ENCODE measurements around the gene RNF130. TPM values are rescaled to one million over a fixed set of nuclear protein-coding genes. Genes with fewer than 3 reads are reported as not detected.

RNF130 gene
- polyA plus RNA-seq, 1 donor from 2014 or later: 48.7 TPM

- Histone ChIP-seq H3K9me3 (ENCODE audit: low read length) (no peaks in the 10 kb centered on the region), H3K36me3 (ENCODE audit: insufficient read depth, low read length) (no peaks in the 10 kb centered on the region), H3K4me2 (ENCODE audit: low read length) (no peak overlapping the region), H2AFZ (ENCODE audit: low read depth, low read length) (no peak overlapping the region), H3K9ac (ENCODE audit: low read length) (no peak overlapping the region), H3K4me3 (ENCODE audit: low read length) (no peak overlapping the region), H3K79me2 (replicated peaks; ENCODE audit: insufficient read depth, low read length) (no peaks in the 10 kb centered on the region), H3F3A (ENCODE audit: insufficient read depth, low read length, poor library complexity, severe bottlenecking) (no peaks in the 10 kb centered on the region), H3K27me3 (ENCODE audit: insufficient read depth, low read depth, low read length) (no peaks in the 10 kb centered on the region), H3K27ac (ENCODE audit: low read length) (no peak overlapping the region), H4K20me1 (ENCODE audit: insufficient read depth) (no peaks in the 10 kb centered on the region), H3K9me2 (ENCODE audit: insufficient read depth, low read length) (no peaks in the 10 kb centered on the region)
- TF ChIP-seq EZH2 (IDR thresholded peaks at IDR 0.05; ENCODE audit: borderline replicate concordance, insufficient read depth, low read length, poor library complexity, severe bottlenecking) (no peak), RAD21 (conservative IDR thresholded peaks at IDR 0.05) (no peak), MXI1 (conservative IDR thresholded peaks at IDR 0.05; ENCODE audit: poor library complexity, severe bottlenecking) (no peak), EP300 (conservative IDR thresholded peaks at IDR 0.05; ENCODE audit: poor library complexity, severe bottlenecking) (no peak), TAF1 (IDR thresholded peaks at IDR 0.05; ENCODE audit: low read depth) (no peak), SMC3 (conservative IDR thresholded peaks at IDR 0.05; ENCODE audit: poor library complexity) (no peak), POLR2AphosphoS5 (IDR thresholded peaks at IDR 0.05) (no peak), REST (IDR thresholded peaks at IDR 0.05; ENCODE audit: borderline replicate concordance) (no peak)
- TF ChIP-seq, protein P1, sequence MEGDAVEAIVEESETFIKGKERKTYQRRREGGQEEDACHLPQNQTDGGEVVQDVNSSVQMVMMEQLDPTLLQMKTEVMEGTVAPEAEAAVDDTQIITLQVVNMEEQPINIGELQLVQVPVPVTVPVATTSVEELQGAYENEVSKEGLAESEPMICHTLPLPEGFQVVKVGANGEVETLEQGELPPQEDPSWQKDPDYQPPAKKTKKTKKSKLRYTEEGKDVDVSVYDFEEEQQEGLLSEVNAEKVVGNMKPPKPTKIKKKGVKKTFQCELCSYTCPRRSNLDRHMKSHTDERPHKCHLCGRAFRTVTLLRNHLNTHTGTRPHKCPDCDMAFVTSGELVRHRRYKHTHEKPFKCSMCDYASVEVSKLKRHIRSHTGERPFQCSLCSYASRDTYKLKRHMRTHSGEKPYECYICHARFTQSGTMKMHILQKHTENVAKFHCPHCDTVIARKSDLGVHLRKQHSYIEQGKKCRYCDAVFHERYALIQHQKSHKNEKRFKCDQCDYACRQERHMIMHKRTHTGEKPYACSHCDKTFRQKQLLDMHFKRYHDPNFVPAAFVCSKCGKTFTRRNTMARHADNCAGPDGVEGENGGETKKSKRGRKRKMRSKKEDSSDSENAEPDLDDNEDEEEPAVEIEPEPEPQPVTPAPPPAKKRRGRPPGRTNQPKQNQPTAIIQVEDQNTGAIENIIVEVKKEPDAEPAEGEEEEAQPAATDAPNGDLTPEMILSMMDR (IDR thresholded peaks at IDR 0.05; ENCODE audit: poor library complexity, severe bottlenecking): no peak
Measured at GRCh38 chr5:180117000-180117725, 45.6 kb upstream of the RNF130 start.

GRCh38 chr5:180116077-180116999 is 44.8 kb upstream of the RNF130 start:
- no peaks in the 10 kb centered on the region for H3K9me2 ChIP-seq (ENCODE audit: insufficient read depth, low read length)
- H3K4me3 ChIP-seq (ENCODE audit: low read length): no peak overlapping the region
- no peak overlapping the region for H3K9ac ChIP-seq (ENCODE audit: low read length)
- H3K27me3 ChIP-seq (ENCODE audit: insufficient read depth, low read depth, low read length): no peaks in the 10 kb centered on the region
- TF ChIP-seq EZH2 (IDR thresholded peaks at IDR 0.05; ENCODE audit: borderline replicate concordance, insufficient read depth, low read length, poor library complexity, severe bottlenecking) (no peak), SMC3 (conservative IDR thresholded peaks at IDR 0.05; ENCODE audit: poor library complexity) (no peak), POLR2AphosphoS5 (IDR thresholded peaks at IDR 0.05) (no peak), TAF1 (IDR thresholded peaks at IDR 0.05; ENCODE audit: low read depth) (no peak), RAD21 (conservative IDR thresholded peaks at IDR 0.05) (no peak), MXI1 (conservative IDR thresholded peaks at IDR 0.05; ENCODE audit: poor library complexity, severe bottlenecking) (no peak), REST (IDR thresholded peaks at IDR 0.05; ENCODE audit: borderline replicate concordance) (no peak), EP300 (conservative IDR thresholded peaks at IDR 0.05; ENCODE audit: poor library complexity, severe bottlenecking) (no peak)
- TF ChIP-seq, protein P1 (IDR thresholded peaks at IDR 0.05; ENCODE audit: poor library complexity, severe bottlenecking): no peak
- H3K36me3 ChIP-seq (ENCODE audit: insufficient read depth, low read length): no peaks in the 10 kb centered on the region
- H3K4me2 ChIP-seq (ENCODE audit: low read length): no peak overlapping the region
- no peak overlapping the region for H2AFZ ChIP-seq (ENCODE audit: low read depth, low read length)
- H3K79me2 ChIP-seq (replicated peaks; ENCODE audit: insufficient read depth, low read length): no peaks in the 10 kb centered on the region
- H3K9me3 ChIP-seq (ENCODE audit: low read length): no peaks in the 10 kb centered on the region
- H3F3A ChIP-seq (ENCODE audit: insufficient read depth, low read length, poor library complexity, severe bottlenecking): no peaks in the 10 kb centered on the region
- no peak overlapping the region for H3K27ac ChIP-seq (ENCODE audit: low read length)
- H4K20me1 ChIP-seq (ENCODE audit: insufficient read depth): no peaks in the 10 kb centered on the region

Data from neural cell (in vitro differentiated cells).